CD4-positive, alpha-beta memory T cell (primary cell): Measurements from ENCODE around the gene SIGLEC9. TPM values are rescaled to one million over a fixed set of nuclear protein-coding genes. Genes with fewer than 3 reads are reported as not detected.

Experiments used
- CTCF ChIA-PET: fragments of 350-600 bp; sonication (Branson Sonifier 250); formaldehyde crosslinking; loops from one replicate; lab custom pipeline; 2021; ENCODE audit warnings: inconsistent platforms; ENCODE audit not compliant: partially characterized antibody; lab: Charles Lee
- POLR2A ChIA-PET: fragments of 350-600 bp; sonication (Branson Sonifier 250); formaldehyde crosslinking; loops from one replicate; lab custom pipeline; 2021; ENCODE audit not compliant: partially characterized antibody; lab: Charles Lee
- DNase-seq, 5 donors: peaks; one replicate each; pipeline versions ENCODE4 v3.0.0 to v3.0.0-alpha.2; 2020 to 2022; ENCODE audit warnings: mixed read lengths in 1 of 5
- H3K27ac ChIP-seq: one replicate; pipeline ENCODE4 v1.7.0; 2013; ENCODE audit warnings: low read depth, low read length
- H3K27me3 ChIP-seq: 2 replicates; pipeline ENCODE4 v1.7.0; 2013; ENCODE audit warnings: mild to moderate bottlenecking, low read length, moderate library complexity; ENCODE audit not compliant: insufficient read depth
- H3K36me3 ChIP-seq: 2 replicates; pipeline ENCODE4 v1.7.0; 2013; ENCODE audit warnings: mild to moderate bottlenecking, low read length, moderate library complexity; ENCODE audit not compliant: insufficient read depth
- H3K4me1 ChIP-seq: 2 replicates; pipeline ENCODE4 v1.7.0; 2013; ENCODE audit warnings: mild to moderate bottlenecking, low read length, moderate library complexity; ENCODE audit not compliant: insufficient read depth
- H3K4me3 ChIP-seq, 2 donors: one replicate each; pipeline ENCODE4 v1.7.0; 2013; ENCODE audit warnings: low read length in 2 of 2, mild to moderate bottlenecking in 1 of 2
- H3K9me3 ChIP-seq, 2 donors: one replicate each; pipeline ENCODE4 v1.7.0; 2013; ENCODE audit warnings: low read length in 2 of 2, control low read depth in 1 of 2; ENCODE audit not compliant: control insufficient read depth in 1 of 2
- H3K27ac Mint-ChIP-seq, 7 donors: one replicate each; pipeline ENCODE4 v1.8.0; 2020 to 2021; ENCODE audit warnings: mixed read lengths in 7 of 7, mild to moderate bottlenecking in 6 of 7, inconsistent platforms in 3 of 7, moderate library complexity in 3 of 7
- H3K27me3 Mint-ChIP-seq, 2 donors: one replicate each; pipeline ENCODE4 v1.8.0; 2020 to 2021; ENCODE audit warnings: mixed read lengths in 2 of 2
- H3K36me3 Mint-ChIP-seq, 2 donors: one replicate each; pipeline ENCODE4 v1.8.0; 2020 to 2021; ENCODE audit warnings: mixed read lengths in 2 of 2, inconsistent platforms in 1 of 2, mild to moderate bottlenecking in 1 of 2
- H3K4me1 Mint-ChIP-seq, 4 donors: one replicate each; pipeline ENCODE4 v1.8.0; 2020 to 2021; ENCODE audit warnings: mixed read lengths in 4 of 4, mild to moderate bottlenecking in 1 of 4
- H3K4me3 Mint-ChIP-seq, 8 donors: one replicate each; pipeline ENCODE4 v1.8.0; 2020 to 2021; ENCODE audit warnings: mixed read lengths in 8 of 8, mild to moderate bottlenecking in 7 of 8, moderate library complexity in 6 of 8, inconsistent platforms in 3 of 8
- H3K9me3 Mint-ChIP-seq, 8 donors: one replicate each; pipeline ENCODE4 v1.8.0; 2020 to 2021; ENCODE audit warnings: mixed read lengths in 8 of 8, mild to moderate bottlenecking in 5 of 8, inconsistent platforms in 3 of 8, moderate library complexity in 1 of 8
- intact Hi-C: fragments of 100-400 bp; cut with micrococcal nuclease; formaldehyde crosslinking; loops from one replicate; pipeline ENCODE4 v1.15.1; 2023
- polyA plus RNA-seq, 2 donors: library from polyadenylated mRNA; unstranded; fragments of 300-500 nt; fragmentation: Illumina TruSeq; gene quantifications; one replicate each; pipeline ENCODE4 v1.2.3, GENCODE V29; 2021
- total RNA-seq, 2 experiments: library from RNA; stranded (reverse); gene quantifications; one replicate each; pipeline ENCODE4 v1.2.3, GENCODE V29; 2021

Gene SIGLEC9
- total and polyA plus RNA-seq, 4 experiments from 2014 or later = 2.4 to 3.9 (median 3.0) TPM

DNA sequence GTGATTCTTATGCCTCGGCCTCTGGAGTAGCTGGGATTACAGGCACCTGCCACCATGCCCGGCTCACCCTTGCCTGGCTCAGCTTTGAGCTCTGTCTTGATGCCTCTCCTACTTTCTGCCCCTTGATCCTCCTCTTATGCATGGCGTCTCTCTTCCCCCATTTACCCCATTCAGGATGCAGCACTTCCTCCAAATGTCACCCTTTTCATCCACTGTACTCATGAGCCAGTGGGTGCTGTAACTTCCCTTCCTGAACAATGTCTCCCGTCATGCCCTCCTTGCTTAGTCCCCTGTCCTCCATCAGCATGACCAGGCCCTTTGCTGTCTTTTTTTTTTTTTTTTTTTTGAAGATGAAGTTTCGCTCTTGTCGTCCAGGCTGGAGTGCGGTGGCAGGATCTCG is 3.4 kb upstream of the SIGLEC9 start:
- peak overlapping the region in 5 of 7 donors; percentile 22 to 84 (median 57) for H3K27ac Mint-ChIP-seq
- H3K36me3 Mint-ChIP-seq = peaks cover 3 to 5% of the 10 kb centered on the region in 2 donors
- H3K9me3 Mint-ChIP-seq = peaks cover 0 to 4% (median 0%) of the 10 kb centered on the region in 8 donors
- H3K4me1 Mint-ChIP-seq = peaks cover 46 to 81% (median 62%) of the 10 kb centered on the region in 4 donors
- Histone ChIP-seq H3K27me3 (no peaks in the 10 kb centered on the region), H3K27ac (no peak overlapping the region), H3K36me3 (no peaks in the 10 kb centered on the region), H3K9me3 (no peaks in the 10 kb centered on the region), H3K4me3 (no peak overlapping the region), H3K4me1 (peaks cover 62% of the 10 kb centered on the region)
- POLR2A ChIA-PET = no interaction called here
- CTCF ChIA-PET = interaction anchor here (2.2 kb wide), 1 partner anchor 37 kb away, joined by 6 read pairs; no protein-coding TSS in a partner anchor
- peak overlapping the region in 4 of 8 donors; percentile 18 to 59 (median 43) for H3K4me3 Mint-ChIP-seq
- DNase-seq = no peak
- intact Hi-C loops = no loop called here
- H3K27me3 Mint-ChIP-seq = no peaks in the 10 kb centered on the region

DNA sequence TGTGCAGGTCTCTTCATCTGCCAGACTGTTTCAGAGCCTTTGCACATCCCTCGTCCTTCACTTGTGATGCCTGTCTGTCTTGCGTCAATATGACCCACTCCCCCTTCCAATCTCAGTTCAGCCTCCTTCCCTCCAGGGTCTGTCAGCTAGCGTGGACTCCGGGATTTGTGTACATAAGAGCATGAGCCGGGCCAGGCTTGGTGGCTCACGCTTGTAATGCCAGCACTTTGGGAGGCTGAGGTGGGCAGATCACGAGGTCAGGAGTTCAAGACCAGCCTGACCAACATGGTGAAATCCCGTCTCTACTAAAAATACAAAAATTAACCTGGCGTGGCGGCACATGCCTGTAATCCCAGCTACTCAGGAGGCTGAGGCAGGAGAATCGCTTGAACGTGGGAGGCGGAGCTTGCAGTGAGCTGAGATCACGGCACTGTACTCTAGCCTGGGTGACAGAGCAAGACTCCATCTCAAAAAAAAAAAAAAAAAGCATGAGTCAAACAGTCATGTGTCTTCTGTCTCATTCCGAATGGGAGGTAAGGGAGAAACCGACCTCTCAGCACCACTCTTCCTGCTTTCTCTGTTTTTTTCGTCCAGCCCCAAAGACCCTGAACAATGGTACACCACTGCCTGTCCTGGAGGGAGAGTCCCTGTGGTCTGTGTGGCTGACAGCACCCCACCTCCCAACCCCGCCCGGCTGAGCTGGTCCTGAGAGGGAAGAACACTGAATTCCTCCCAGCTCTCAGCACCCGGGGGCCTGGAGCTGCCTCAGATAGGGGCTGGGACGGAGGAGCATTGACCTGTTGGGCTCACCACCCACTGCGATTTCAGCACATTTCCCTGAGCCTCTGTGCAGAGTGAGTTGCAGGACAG is 2.4 kb upstream of the SIGLEC9 start:
- peaks cover 0 to 4% (median 0%) of the 10 kb centered on the region in 8 donors for H3K9me3 Mint-ChIP-seq

GRCh38 chr19:51123381-51123800 is 1.3 kb upstream of the SIGLEC9 start:
- Mint-ChIP-seq H3K27ac (peak overlapping the region; percentile 78 to 94 (median 90)), H3K27me3 (no peaks in the 10 kb centered on the region), H3K4me1 (peaks cover 48 to 89% (median 68%) of the 10 kb centered on the region in 4 donors), H3K4me3 (peak overlapping the region; percentile 68 to 87 (median 84)), H3K36me3 (peaks cover 5 to 6% of the 10 kb centered on the region in 2 donors), H3K9me3 (peaks cover 0 to 4% (median 0%) of the 10 kb centered on the region in 8 donors)
- Histone ChIP-seq H3K27ac (peak overlapping the region; percentile 22), H3K36me3 (no peaks in the 10 kb centered on the region), H3K4me1 (peaks cover 72% of the 10 kb centered on the region), H3K9me3 (no peaks in the 10 kb centered on the region), H3K4me3 (peak overlapping the region; percentile 42 to 43), H3K27me3 (no peaks in the 10 kb centered on the region)
- POLR2A ChIA-PET = interaction anchor here (0.9 to 2.3 kb wide), 4 partner anchors 9 to 34 kb away, joined by 3 to 8 read pairs (median 5); no protein-coding TSS in a partner anchor
- peak; percentile 64 to 72 (median 69) for DNase-seq
- intact Hi-C loops = loop anchor here (1.0 kb wide), 1 partner anchor 15 kb away; the partner anchor contains the start of gene CTU1
- CTCF ChIA-PET = interaction anchor here (1.0 to 1.5 kb wide), 2 partner anchors 22 to 34 kb away, joined by 3 read pairs; no protein-coding TSS in a partner anchor

More for the DNA sequence above, 2.4 kb upstream of the SIGLEC9 start:
- H3K4me3 ChIP-seq = peak overlapping the region in 1 of 2 donors; percentile 42
- no peaks in the 10 kb centered on the region for H3K36me3 ChIP-seq
- H3K27ac ChIP-seq = no peak overlapping the region
- no peak for DNase-seq
- Mint-ChIP-seq H3K36me3 (peaks cover 3 to 5% of the 10 kb centered on the region in 2 donors), H3K4me1 (peaks cover 46 to 81% (median 62%) of the 10 kb centered on the region in 4 donors), H3K4me3 (peak overlapping the region; percentile 26 to 84 (median 56)), H3K27me3 (no peaks in the 10 kb centered on the region), H3K27ac (peak overlapping the region; percentile 24 to 84 (median 78))
- intact Hi-C loops = no loop called here
- no peaks in the 10 kb centered on the region for H3K9me3 ChIP-seq
- no peaks in the 10 kb centered on the region for H3K27me3 ChIP-seq
- CTCF ChIA-PET = interaction anchor here (2.2 kb wide), 1 partner anchor 36 kb away, joined by 6 read pairs; no protein-coding TSS in a partner anchor
- POLR2A ChIA-PET = interaction anchor here (1.0 to 2.3 kb wide), 2 partner anchors 12 to 14 kb away, joined by 4 to 8 read pairs; partner anchors contain the start of gene CTU1
- peaks cover 62% of the 10 kb centered on the region for H3K4me1 ChIP-seq

- H3K4me3 ChIP-seq = peak overlapping the region; percentile 37 to 43
- Mint-ChIP-seq H3K27ac (peak overlapping the region; percentile 78 to 94 (median 90)), H3K27me3 (no peaks in the 10 kb centered on the region), H3K4me1 (peaks cover 52 to 92% (median 71%) of the 10 kb centered on the region in 4 donors), H3K4me3 (peak overlapping the region; percentile 68 to 87 (median 84)), H3K9me3 (peaks cover 0 to 4% (median 0%) of the 10 kb centered on the region in 8 donors), H3K36me3 (peaks cover 5 to 6% of the 10 kb centered on the region in 2 donors)
- peak overlapping the region; percentile 22 for H3K27ac ChIP-seq
- intact Hi-C loops = loop anchor here (1.0 kb wide), 1 partner anchor 16 kb away; the partner anchor contains the start of gene CTU1
- no peaks in the 10 kb centered on the region for H3K27me3 ChIP-seq
- H3K36me3 ChIP-seq = no peaks in the 10 kb centered on the region
- ChIA-PET POLR2A (interaction anchor here (0.9 to 2.3 kb wide), 5 partner anchors 8 to 34 kb away, joined by 3 to 8 read pairs (median 4); no protein-coding TSS in a partner anchor), CTCF (interaction anchor here (1.0 to 1.5 kb wide), 2 partner anchors 23 to 34 kb away, joined by 3 read pairs; no protein-coding TSS in a partner anchor)
- peaks cover 76% of the 10 kb centered on the region for H3K4me1 ChIP-seq
- no peak for DNase-seq
- H3K9me3 ChIP-seq = no peaks in the 10 kb centered on the region
Observed at GRCh38 chr19:51123802-51124201, 904 bp upstream of the SIGLEC9 start.

DNA sequence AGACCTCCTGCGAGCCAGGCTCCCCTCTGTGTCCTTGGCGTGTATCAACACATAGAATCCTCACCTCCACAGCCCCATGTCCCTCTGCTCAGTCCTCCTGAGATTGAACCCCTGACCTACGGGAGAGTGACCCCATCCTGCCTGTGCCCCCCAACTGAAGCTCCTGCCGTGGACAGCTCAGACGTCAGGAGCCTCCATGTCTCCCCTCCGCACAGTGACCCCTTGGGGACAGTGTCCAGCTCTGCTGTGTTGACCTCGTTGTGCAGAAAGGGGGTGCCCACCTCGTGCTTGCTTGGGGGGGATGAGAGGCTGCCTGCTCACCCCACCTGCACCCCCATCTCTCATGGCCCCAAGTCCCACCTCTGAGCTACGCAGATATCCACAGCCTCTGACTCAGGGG is 490 bp upstream of the SIGLEC9 start:
- Mint-ChIP-seq H3K9me3 (peaks cover 0 to 4% (median 0%) of the 10 kb centered on the region in 8 donors), H3K27ac (peak overlapping the region; percentile 78 to 94 (median 92)), H3K4me3 (peak overlapping the region in 7 of 8 donors; percentile 78 to 87 (median 84)), H3K36me3 (peaks cover 5 to 6% of the 10 kb centered on the region in 2 donors), H3K27me3 (no peaks in the 10 kb centered on the region), H3K4me1 (peaks cover 51 to 92% (median 69%) of the 10 kb centered on the region in 4 donors)
- Histone ChIP-seq H3K36me3 (no peaks in the 10 kb centered on the region), H3K4me1 (peaks cover 78% of the 10 kb centered on the region), H3K4me3 (peak overlapping the region; percentile 37 to 43), H3K9me3 (no peaks in the 10 kb centered on the region), H3K27me3 (no peaks in the 10 kb centered on the region), H3K27ac (peak overlapping the region; percentile 22)
- CTCF ChIA-PET = interaction anchor here (1.0 to 1.5 kb wide), 2 partner anchors 23 to 34 kb away, joined by 3 read pairs; no protein-coding TSS in a partner anchor
- no peak for DNase-seq
- intact Hi-C loops = no loop called here
- POLR2A ChIA-PET = interaction anchor here (0.9 to 1.8 kb wide), 4 partner anchors 8 to 34 kb away, joined by 3 to 6 read pairs (median 4); no protein-coding TSS in a partner anchor

GRCh38 chr19:51125421-51126075 is 842 bp downstream of the SIGLEC9 start:
- H3K27me3 ChIP-seq = no peaks in the 10 kb centered on the region
- H3K4me3 Mint-ChIP-seq = peak overlapping the region in 5 of 8 donors; percentile 66 to 85 (median 73)
- peaks cover 6% of the 10 kb centered on the region in 2 donors for H3K36me3 Mint-ChIP-seq
- no peak overlapping the region for H3K27ac ChIP-seq
- H3K9me3 ChIP-seq = no peaks in the 10 kb centered on the region
- intact Hi-C loops = no loop called here
- no peak overlapping the region for H3K4me3 ChIP-seq
- peaks cover 85% of the 10 kb centered on the region for H3K4me1 ChIP-seq
- CTCF ChIA-PET = no interaction called here
- POLR2A ChIA-PET = no interaction called here
- DNase-seq = no peak
- H3K36me3 ChIP-seq = no peaks in the 10 kb centered on the region
- peak overlapping the region; percentile 68 to 94 (median 86) for H3K27ac Mint-ChIP-seq
- H3K27me3 Mint-ChIP-seq = no peaks in the 10 kb centered on the region
- H3K4me1 Mint-ChIP-seq = peaks cover 47 to 91% (median 68%) of the 10 kb centered on the region in 4 donors
- peaks cover 0 to 4% (median 0%) of the 10 kb centered on the region in 8 donors for H3K9me3 Mint-ChIP-seq
